HG03457 (cell line): ENCODE results near the gene TEX264.
"Not testable (repeated sequence)": the region's sequence is repeated elsewhere in the genome, so short reads cannot be mapped to it uniquely, and the experiment has no call there.

ENCODE experiments used
- ATAC-seq: cut with Tn5 transposase; IDR thresholded peaks from one replicate; pipeline ENCODE4 v1.9.1; 2021; ENCODE audit warnings: moderate number of reproducible peaks; ENCODE audit not compliant: unreplicated experiment

The TEX264 gene, protein sequence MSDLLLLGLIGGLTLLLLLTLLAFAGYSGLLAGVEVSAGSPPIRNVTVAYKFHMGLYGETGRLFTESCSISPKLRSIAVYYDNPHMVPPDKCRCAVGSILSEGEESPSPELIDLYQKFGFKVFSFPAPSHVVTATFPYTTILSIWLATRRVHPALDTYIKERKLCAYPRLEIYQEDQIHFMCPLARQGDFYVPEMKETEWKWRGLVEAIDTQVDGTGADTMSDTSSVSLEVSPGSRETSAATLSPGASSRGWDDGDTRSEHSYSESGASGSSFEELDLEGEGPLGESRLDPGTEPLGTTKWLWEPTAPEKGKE

DNA sequence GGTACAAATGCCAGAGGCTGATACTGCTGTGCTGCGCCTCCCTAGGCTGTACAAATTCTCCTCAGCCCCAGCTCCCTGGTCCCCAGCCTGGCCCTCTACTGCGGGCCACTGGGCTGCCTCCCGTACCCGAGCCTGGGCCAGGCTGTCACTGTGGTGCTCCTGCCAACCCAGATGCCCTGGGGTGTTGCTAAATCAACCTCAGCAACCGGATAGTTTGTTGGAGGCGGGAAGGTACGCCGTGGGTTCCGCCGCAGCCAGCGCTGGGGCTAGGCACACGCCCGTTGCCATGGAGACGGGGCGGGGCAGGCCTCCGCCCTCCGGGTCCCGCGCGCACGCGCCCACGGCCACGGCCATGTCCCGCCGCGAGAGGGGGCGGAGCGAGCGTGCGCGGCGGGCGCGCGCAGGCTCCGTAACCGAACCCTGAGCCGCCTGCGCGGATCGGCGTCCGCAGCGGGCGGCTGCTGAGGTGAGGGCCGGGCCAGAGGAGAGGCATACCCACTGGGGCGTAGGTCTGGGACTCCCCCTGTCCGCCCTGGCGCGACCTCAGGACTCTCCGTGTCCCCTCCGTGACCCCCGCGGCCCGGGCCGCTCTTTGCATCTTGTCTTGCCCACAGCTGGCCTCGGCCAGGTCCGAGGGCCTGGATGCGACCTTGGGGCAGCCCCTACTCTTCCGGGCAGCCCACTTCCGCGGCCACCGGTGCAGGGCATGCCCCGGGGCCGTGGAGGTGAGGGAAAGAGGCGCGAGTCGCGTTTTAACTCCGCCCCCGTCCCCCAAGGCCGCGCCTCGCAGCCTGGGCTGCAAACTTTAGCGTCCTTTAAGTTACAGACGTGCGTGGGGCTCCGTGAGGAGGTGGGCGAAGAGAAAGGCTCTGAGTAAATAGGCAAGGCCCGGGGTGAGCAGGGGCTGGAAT, at the start of gene TEX264:
TSS of gene TEX264 (plus strand) at position 430 of the 911 bp plus-strand sequence. CDS start 3,053 bp downstream, outside the sequence.
- peak; percentile 58 for ATAC-seq

DNA sequence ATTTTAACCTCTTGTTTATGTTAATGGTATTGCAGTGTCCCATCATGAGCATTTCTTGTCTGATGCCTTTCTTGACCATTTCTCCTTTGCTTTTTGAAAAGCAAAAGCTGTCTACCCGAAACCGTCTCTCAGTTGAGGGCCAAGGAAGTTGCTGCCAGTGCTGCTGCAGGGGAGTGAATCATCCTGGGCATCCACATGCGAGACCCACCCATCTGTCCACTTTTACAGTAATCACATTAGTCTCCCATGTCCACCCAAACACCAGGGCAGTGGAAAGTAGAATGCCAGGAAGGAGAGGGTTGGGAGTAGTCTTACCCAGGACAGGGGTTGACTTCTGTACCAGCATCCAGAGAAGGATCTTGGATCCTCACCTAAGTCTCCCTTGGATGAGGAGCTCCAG, 48.6 kb upstream of the TEX264 start:
- ATAC-seq: no peak

DNA sequence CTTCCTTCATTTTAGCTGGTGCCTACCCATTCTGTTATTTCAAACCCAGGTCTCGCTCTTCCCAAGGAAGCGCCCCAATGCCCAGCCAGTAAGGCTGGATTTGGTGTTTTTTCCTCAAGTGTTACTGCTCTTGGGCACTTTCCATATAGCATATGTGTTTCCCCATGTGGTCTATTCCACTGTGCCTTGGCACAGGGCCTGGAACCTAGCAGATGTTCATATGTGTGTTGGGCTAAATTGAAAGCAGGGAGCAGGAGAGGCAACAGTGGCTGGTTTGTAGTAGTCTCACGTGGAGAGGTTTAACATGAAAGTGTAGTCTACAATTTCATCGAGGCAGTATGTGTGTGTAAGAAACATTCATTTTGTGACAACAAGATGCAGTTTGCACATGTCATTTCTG, 48.2 kb upstream of the TEX264 start:
- no peak for ATAC-seq

DNA sequence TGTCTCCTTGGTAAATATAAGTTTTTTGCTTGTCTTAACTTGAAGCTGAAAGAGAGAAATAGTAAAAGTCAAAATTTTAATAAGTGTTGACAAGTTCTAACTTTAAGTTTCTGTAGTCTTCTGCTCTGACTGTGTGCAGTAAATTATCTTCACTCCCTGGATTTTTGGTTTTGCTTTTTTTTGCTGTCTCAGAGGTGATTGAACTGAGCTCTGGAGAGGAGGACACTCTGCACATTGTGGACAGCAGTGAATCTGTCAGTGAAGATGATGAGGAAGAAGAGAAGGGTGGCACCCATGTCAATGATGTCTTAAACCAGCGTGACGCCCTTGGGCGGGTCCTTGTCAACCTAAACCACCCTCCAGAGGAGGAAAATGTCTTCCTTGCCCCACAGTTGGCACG, 40.5 kb upstream of the TEX264 start:
- no peak for ATAC-seq

DNA sequence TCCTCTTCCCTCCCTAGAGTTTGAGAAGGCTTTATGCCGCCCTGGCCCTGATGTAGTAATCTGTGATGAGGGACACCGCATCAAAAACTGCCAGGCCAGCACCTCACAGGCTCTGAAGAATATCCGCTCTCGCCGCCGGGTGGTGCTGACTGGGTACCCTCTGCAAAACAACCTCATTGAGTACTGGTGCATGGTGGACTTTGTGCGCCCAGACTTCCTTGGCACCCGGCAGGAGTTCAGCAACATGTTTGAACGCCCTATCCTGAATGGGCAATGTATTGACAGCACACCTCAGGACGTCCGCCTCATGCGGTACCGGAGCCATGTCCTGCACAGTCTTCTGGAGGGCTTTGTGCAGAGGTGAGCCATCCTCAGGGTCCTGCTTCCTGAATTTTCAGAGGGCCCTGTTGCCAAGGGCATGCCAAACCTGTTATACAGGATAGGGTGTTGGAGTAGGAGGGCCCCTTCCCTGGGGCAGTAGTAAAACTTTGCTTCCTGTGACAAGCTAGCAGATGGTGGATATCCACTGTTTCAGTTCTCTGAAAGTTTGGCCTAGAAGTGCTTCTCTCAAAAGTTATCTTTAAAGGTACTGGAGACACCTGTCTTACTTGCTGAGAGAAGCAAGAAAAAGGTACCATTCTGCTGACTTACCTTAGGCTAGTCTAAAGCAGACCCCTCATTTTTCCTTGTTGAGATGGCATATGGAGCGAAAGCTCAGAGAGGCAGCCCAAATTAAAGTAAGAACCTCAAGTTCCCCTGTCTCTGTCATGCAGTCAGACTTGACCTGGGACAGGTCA, 33.7 kb upstream of the TEX264 start:
- no peak for ATAC-seq

DNA sequence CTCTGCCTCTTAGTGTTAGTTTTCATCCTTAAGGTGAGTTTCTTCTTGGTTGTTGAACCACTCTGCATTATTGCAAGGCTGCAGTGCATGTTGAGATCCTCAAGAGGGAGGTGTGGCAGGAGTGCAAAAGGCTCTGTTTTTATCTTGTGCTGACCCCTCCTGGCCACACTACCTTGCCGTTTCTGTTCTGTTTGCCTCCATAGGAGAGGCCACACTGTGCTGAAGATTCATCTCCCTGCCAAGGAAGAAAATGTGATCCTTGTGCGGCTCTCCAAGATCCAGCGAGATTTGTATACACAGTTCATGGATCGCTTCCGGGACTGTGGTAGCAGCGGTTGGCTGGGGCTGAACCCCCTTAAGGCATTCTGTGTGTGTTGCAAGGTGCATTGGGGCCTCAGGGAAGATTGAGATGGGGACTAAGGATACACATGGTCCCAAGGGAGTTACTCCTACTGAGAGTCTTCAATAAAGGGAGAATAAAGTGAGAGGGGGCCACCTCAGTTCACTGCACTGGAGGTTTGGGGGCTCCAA, 33.0 kb upstream of the TEX264 start:
- ATAC-seq: peak; percentile 65

DNA sequence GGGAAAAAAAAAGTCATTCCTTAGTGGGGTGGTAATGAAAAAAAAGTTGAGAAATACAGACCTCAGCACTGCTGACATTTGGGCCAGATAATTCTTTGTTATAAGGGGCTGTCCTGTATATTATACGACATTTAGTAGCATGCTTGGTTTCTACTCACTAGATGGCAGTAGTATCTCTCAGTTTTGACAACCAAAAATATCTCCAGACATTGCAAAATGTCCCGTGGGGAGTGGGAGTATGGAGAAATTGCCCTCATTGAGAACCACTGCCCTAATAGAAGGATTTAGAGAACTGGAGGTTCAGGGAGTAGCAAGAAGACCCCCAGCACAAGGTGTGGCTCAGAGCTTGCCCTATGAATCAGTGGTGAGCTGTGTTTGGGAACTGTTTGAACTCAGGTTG, 28.6 kb upstream of the TEX264 start:
- ATAC-seq: no peak

DNA sequence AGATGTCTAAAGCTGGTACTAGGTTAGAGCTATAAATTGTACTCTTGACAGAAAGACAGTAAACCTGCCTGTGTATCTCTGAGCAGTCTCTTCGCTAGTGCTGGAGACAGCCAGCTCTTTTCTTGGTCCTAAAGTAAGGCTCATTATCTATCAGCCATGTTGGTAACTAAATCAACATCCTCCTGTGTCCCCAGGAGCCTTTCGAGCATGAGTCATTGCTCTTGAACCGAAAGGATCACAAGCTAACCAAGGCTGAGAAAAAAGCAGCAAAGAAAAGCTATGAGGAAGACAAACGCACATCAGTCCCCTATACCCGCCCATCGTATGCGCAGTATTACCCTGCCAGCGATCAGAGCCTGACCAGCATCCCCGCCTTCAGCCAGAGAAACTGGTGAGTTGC, 25.0 kb upstream of the TEX264 start:
- ATAC-seq: no peak

DNA sequence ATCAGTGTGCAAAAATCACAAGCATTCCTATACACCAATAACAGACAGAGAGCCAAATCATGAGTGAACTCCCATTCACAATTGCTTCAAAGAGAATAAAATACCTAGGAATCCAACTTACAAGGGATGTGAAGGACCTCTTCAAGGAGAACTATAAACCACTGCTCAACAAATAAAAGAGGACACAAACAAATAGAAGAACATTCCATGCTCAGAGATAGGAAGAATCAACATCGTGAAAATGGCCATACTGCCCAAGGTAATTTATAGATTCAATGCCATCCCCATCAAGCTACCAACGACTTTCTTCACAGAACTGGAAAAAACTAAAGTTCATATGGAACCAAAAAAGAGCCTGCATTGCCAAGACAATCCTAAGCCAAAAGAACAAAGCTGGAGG, 18.9 kb upstream of the TEX264 start:
- ATAC-seq: not testable (repeated sequence)

DNA sequence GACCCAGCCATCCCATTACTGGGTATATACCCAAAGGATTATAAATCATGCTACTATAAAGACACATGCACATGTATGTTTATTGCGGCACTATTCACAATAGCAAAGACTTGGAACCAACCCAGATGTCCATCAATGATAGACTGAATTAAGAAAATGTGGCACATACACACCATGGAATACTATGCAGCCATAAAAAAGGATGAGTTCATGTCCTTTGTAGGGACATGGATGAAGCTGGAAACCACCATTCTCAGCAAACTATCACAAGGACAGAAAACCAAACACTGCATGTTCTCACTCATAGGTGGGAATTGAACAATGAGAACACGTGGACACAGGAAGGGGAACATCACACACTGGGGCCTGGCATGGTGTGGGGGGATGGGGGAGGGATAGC, 17.6 kb upstream of the TEX264 start:
- ATAC-seq: not testable (repeated sequence)

DNA sequence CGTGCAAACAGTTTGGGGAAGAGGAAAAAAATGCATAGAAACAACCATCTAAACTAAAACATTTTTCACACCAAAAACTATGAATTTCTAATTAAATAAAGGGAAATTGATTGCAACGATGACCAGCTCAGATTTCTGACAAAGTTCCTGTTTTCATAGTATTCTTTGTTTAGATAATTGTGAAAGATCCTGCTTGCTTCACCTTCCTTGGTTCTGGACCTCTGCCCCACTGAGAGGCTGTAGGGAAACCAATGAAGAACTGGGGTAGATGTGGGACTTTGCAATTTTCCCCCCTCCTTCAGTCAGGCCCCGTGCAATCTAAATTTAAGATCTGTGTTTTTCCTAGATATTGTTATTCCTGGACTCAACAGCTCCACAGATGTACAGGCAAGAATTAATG, 13.8 kb upstream of the TEX264 start:
- ATAC-seq: no peak

DNA sequence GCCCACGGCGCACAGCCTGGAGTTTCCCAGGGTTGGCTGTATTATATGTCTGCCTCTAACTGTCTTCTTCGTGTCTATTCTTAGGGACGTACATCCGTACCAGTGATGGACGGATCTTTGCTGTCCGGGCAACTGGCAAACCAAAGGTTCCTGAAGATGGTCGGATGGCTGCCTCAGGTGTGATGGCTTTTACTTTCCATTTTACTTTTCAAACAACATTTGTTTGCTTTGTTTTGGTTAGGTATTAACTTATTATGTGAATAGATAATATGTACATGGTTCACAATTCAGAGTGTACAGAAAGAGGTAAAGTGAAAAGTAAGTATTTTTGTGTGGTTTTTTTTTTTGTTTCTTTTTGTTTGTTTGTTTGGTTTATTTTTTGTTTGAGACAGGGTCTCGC, 11.1 kb upstream of the TEX264 start:
- no peak for ATAC-seq

DNA sequence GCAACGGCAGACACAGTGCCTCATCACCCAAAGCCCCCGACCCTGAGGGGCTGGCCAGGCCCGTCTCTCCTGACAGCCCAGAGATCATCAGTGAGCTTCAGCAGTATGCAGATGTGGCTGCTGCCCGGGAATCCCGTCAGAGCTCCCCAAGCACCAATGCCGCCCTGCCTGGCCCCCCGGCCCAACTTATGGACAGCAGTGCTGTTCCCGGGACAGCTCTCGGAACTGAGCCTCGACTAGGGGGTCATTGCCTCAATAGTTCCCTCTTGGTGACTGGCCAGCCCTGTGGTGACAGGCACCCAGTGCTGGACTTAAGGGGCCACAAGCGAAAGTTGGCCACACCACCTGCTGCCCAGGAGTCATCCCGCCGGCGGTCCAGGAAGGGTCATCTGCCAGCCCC, 8.6 kb upstream of the TEX264 start:
- no peak for ATAC-seq

DNA sequence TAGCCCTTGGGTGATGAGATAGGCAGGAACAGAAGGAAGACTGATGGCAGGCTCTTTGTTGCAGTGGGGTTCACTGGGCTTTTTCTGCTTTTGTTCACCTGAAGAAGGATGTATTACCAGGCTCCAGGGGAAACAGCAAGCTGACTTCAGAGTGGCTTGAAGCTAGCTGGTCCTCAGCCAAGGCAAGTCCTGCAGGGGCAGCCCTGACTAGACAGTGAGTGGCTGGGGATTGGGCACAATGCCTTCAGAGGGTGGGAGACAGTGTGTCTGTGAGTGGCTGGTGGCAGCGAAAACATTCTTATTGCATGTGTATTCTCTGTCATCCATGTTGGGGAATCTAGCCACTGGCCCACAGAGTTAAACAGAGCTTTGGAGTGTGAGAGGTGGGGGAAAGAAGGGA, 2.3 kb upstream of the TEX264 start:
- no peak for ATAC-seq

DNA sequence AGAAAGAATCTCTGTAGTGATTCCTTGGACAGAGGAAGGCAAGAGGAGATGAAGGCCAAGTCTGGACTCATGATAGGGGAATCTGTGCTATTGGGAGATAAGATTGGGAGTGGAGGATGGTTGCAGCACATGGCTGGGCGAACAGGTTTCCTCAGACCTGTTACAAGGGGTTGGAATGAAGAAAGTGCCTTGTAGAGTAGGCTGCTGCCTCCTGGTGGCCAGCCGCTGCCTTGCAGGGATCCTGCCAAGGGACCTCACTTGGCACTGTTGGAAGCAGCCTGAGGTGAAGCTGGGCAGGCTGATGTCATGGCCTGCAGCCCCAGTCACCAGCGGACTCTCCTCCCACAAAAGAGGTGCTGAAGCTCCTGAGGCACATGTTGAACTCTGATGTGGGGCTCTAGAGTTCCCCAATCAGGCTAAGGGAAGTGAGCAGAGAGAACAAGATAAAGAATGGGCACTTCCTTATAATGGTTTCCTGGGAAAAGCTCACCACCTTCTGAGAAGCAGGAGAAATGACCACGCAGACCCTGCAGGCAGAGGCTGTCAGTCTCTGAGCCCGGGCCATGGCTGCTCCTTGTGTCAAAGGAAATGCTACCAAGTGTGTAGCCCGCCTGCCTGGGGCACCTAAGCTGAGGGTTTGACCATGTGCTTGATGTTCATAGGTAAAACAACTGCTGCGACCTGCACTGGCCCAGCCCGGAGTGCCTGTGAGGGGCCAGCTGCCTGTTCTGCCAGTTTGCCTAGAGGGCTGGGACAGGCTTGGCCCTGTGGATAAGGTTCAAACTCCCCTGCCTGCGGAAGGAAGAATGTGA, 1.6 kb upstream of the TEX264 start:
- ATAC-seq: no peak

DNA sequence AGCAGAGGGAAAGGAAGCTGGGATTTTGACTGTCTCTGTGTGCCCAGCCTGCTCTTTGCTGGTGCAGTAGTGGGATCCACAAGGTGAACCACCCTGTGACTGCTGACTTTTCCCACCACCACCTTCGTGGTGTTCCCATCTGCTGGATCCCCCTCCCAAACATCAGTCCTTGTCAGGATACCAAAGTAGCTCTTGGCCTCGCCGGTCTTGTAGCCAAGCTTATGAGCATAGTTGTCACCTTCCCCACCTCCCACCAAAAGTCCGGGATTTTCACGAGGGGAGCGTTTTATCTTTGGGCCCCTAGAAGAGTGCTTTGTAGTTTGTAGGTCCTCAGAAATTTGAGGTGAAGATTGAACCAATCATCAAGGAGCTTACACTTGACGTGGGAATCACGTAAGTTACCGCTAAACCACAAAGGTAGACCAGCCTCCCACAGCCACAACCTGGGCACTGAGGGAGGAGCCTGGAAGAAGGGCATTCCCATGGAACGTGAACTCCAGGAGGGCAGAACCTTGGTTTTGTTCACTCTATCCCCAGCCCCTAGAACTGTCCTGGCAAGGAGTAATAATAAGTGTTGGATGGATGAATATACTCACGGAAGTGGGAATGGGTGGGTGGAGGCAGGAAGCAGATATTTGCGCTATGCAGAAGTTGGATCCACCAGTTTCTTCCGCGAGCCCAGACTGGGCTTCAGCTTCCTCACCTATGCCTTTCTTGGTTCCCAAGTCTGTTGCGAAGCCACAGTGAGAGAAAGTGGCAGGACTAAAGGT, 814 bp upstream of the TEX264 start:
- no peak for ATAC-seq

DNA sequence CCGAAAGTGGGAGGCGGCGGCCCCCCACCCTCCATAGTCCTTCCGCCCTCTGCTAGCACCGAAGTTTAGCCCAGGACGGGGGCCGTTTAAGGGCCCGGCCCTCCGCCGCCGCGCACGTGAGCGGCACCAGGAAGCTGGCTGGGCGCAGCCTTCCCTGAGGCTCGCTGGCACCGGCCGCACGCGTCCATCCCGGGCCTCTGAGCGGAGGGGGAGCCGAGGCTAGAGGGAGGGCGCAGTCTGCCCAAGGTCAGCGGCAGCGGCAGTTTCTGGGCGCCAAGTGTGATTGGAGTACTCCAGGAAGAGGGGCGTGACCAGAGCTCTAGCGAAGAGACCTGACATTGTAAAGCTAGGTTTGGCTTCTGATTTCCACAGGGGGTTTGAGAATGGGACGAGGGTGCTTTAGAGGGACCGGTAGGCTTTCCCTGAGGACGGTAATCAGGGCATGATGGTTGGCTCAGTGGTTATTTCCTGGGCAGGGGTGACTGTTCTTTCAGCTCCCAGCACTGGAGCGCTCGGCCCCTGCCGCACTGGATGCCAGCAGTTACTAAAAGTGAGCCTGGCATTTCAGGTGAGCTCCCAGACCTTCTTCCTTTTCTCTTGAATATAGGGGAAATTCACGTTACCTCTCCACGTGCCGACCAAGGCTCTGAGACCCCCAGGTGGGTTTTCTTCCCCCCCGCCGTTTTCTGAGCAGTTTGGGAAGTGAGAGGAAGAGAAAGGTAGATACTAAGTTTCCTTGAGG, 853 bp downstream of the TEX264 start:
- peak; percentile 23 for ATAC-seq

DNA sequence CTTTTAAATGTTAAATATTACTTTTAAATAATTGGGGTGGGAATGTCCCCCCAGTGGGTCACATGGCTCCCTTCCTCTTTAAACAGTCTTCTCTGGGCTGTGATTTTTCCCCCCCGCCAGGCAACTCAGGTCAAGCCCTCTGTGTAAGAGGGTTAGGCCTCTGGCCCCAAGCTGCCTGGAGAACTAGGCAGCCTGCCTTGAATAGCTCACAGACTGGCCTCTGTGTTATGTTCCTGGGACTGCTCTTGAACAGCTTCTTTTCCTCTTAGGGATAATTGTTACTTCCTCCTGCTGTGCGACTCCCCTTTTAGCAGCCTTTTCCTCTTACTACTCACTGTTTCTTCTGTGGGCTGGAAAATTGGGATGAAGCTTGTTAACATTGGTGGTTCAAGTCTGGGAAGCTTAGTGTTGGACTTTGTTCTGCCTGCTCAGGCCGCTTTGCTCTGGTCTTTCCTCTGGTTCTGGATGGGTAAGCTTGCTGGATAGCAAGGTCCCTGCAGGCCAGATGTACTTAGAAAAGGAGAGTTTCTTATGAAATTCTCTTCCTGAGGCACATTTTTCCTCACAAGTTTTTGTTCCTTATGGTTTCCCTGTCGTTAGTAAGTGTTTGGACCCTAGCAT, 2.2 kb downstream of the TEX264 start:
- ATAC-seq: no peak
